GM12801 (cell line): ENCODE results near the gene TGFBR3L.

Experiments used
- CTCF ChIP-seq: IDR thresholded peaks from one replicate; pipeline ENCODE4 v1.5.1; 2011; ENCODE audit warnings: control low read depth; ENCODE audit not compliant: insufficient read length; ENCODE audit errors: extremely low read depth

The TGFBR3L gene

GRCh38 chr19:7932276-7932929 lies 17.8 kb downstream of the TGFBR3L start:
- no peak for TF ChIP-seq CTCF

GRCh38 chr19:7932930-7933300 lies 18.3 kb downstream of the TGFBR3L start:
- no peak for TF ChIP-seq CTCF

- TF ChIP-seq CTCF = no peak
Measured at GRCh38 chr19:7933411-7933810, 18.8 kb downstream of the TGFBR3L start.

GRCh38 chr19:7933828-7934725 lies 19.4 kb downstream of the TGFBR3L start:
- no peak for TF ChIP-seq CTCF

GRCh38 chr19:7934766-7935165 lies 20.1 kb downstream of the TGFBR3L start:
- no peak for TF ChIP-seq CTCF

DNA sequence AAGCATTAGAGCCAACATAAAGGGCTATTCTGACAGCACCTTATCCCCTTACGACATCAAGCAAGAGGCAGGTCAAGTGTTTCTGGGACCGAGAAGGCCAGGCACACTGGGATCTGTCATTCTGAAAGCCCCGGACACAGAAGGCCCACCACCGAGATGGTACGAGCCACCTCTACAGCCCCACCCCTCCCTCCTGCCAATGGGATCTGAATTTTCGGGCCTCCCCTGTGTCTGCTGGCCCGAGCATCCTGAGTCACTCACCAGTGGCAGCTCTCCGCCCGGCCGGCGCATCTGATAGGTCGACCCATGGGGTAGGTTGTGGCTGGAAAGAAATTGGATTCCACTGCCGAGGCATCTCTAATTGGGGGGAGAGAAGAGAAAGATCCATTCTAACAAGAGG lies 26.2 kb downstream of the TGFBR3L start:
- no peak for TF ChIP-seq CTCF

GRCh38 chr19:7941895-7942596 lies 27.4 kb downstream of the TGFBR3L start:
- TF ChIP-seq CTCF = no peak
